HL-60 (cell line): Measurements from ENCODE around the gene CSMD2.

Source experiments
- GABPA ChIP-seq: IDR thresholded peaks from 2 replicates; pipeline ENCODE4 v1.6.1; 2012; ENCODE audit warnings: low read depth
- POLR2AphosphoS5 ChIP-seq: IDR thresholded peaks from 2 replicates; pipeline ENCODE4 v1.6.1; 2012; ENCODE audit warnings: low read depth
- SPI1 ChIP-seq: IDR thresholded peaks from 2 replicates; pipeline ENCODE4 v1.6.1; 2012; ENCODE audit warnings: low read depth, mild to moderate bottlenecking, borderline replicate concordance
- TF ChIP-seq, protein P1 (sequence below): IDR thresholded peaks from one replicate; pipeline ENCODE4 v1.5.1; 2011; ENCODE audit warnings: low read length, control low read depth, inconsistent platforms; ENCODE audit not compliant: insufficient read depth
- TF ChIP-seq, protein P2 (sequence below): IDR thresholded peaks from 2 replicates; pipeline ENCODE4 v1.6.1; 2012; ENCODE audit warnings: low read depth; ENCODE audit not compliant: insufficient replicate concordance

DNA sequence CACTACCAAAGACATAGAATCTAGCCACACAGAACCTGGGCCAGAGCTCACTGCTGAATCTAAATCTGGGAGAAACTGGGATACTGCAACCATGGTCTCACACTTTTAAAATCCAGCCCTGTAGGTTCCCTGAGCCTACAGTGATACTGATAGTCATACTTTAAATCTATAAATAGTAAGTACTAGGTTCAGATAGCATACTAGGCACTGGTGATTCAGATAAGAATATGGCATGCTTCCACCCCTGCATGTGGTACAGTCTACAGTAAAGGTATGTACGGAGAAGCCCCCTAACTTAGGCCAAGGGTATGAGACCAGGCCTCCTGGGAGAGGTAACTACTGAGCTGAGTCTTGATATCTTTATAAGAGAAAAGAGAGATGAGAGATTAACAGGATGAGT, 494.5 kb downstream of the CSMD2 start:
- TF ChIP-seq, protein P1, sequence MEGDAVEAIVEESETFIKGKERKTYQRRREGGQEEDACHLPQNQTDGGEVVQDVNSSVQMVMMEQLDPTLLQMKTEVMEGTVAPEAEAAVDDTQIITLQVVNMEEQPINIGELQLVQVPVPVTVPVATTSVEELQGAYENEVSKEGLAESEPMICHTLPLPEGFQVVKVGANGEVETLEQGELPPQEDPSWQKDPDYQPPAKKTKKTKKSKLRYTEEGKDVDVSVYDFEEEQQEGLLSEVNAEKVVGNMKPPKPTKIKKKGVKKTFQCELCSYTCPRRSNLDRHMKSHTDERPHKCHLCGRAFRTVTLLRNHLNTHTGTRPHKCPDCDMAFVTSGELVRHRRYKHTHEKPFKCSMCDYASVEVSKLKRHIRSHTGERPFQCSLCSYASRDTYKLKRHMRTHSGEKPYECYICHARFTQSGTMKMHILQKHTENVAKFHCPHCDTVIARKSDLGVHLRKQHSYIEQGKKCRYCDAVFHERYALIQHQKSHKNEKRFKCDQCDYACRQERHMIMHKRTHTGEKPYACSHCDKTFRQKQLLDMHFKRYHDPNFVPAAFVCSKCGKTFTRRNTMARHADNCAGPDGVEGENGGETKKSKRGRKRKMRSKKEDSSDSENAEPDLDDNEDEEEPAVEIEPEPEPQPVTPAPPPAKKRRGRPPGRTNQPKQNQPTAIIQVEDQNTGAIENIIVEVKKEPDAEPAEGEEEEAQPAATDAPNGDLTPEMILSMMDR = no peak
- TF ChIP-seq GABPA (no peak), SPI1 (no peak), POLR2AphosphoS5 (no peak)
- TF ChIP-seq, protein P2, sequence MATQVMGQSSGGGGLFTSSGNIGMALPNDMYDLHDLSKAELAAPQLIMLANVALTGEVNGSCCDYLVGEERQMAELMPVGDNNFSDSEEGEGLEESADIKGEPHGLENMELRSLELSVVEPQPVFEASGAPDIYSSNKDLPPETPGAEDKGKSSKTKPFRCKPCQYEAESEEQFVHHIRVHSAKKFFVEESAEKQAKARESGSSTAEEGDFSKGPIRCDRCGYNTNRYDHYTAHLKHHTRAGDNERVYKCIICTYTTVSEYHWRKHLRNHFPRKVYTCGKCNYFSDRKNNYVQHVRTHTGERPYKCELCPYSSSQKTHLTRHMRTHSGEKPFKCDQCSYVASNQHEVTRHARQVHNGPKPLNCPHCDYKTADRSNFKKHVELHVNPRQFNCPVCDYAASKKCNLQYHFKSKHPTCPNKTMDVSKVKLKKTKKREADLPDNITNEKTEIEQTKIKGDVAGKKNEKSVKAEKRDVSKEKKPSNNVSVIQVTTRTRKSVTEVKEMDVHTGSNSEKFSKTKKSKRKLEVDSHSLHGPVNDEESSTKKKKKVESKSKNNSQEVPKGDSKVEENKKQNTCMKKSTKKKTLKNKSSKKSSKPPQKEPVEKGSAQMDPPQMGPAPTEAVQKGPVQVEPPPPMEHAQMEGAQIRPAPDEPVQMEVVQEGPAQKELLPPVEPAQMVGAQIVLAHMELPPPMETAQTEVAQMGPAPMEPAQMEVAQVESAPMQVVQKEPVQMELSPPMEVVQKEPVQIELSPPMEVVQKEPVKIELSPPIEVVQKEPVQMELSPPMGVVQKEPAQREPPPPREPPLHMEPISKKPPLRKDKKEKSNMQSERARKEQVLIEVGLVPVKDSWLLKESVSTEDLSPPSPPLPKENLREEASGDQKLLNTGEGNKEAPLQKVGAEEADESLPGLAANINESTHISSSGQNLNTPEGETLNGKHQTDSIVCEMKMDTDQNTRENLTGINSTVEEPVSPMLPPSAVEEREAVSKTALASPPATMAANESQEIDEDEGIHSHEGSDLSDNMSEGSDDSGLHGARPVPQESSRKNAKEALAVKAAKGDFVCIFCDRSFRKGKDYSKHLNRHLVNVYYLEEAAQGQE = no peak
